ENCODE data around the gene GAST.

GRCh38 chr17:41678907-41679739 lies 33.0 kb upstream of the GAST start:
- no peak for TF ChIP-seq EZH2 (IDR thresholded peaks at IDR 0.05; ENCODE audit: low read length, missing control alignments)
- no peak for TF ChIP-seq CTCF (conservative IDR thresholded peaks at IDR 0.05 in 1 of 2, IDR thresholded peaks at IDR 0.05 in 1 of 2; ENCODE audit: low read depth in 1 of 2, low read length in 2 of 2)

Data from fibroblast of lung (primary cell).